Neural cell (in vitro differentiated cells): Measurements from ENCODE around the gene KIAA1549. TPM values are rescaled to one million over a fixed set of nuclear protein-coding genes. Genes with fewer than 3 reads are reported as not detected.

Experiments used
- H2AFZ ChIP-seq: fragments of 200-600, 300-800 bp; sonication (generic), shearing (Covaris generic); 2 replicates; pipeline ENCODE4 v1.6.0; 2014; ENCODE audit warnings: low read depth, mild to moderate bottlenecking, antibody characterized with exemption, low read length, moderate library complexity
- H3F3A ChIP-seq: fragments of 200-600 bp; shearing (Covaris generic); 2 replicates; pipeline ENCODE4 v1.6.1; 2016; ENCODE audit warnings: mild to moderate bottlenecking, moderate library complexity, mixed read lengths, antibody characterized with exemption, low read length; ENCODE audit not compliant: insufficient read depth, poor library complexity, severe bottlenecking
- H3K27ac ChIP-seq: fragments of 200-600, 300-800 bp; sonication (generic), shearing (Covaris generic); 2 replicates; pipeline ENCODE4 v1.5.1; 2014; ENCODE audit warnings: mild to moderate bottlenecking, low read length, moderate library complexity
- H3K27me3 ChIP-seq: fragments of 300-800, 200-600 bp; sonication (generic), shearing (Covaris generic); 2 replicates; pipeline ENCODE4 v1.6.0; 2014; ENCODE audit warnings: mild to moderate bottlenecking, low read depth, low read length, moderate library complexity; ENCODE audit not compliant: insufficient read depth
- H3K36me3 ChIP-seq: fragments of 300-800, 200-600 bp; sonication (generic), shearing (Covaris generic); 2 replicates; pipeline ENCODE4 v1.5.1; 2014; ENCODE audit warnings: mild to moderate bottlenecking, antibody characterized with exemption, low read length, moderate library complexity; ENCODE audit not compliant: insufficient read depth
- H3K4me2 ChIP-seq: fragments of 300-800, 200-600 bp; sonication (generic), shearing (Covaris generic); 2 replicates; pipeline ENCODE4 v1.6.0; 2014; ENCODE audit warnings: mild to moderate bottlenecking, low read length
- H3K4me3 ChIP-seq: fragments of 300-800, 200-600 bp; sonication (generic), shearing (Covaris generic); 2 replicates; pipeline ENCODE4 v1.5.1; 2014; ENCODE audit warnings: mild to moderate bottlenecking, low read length, moderate library complexity
- H3K79me2 ChIP-seq: fragments of 200-600 bp; shearing (Covaris generic); replicated peaks from 2 replicates; pipeline ENCODE4 v1.6.0; 2014; ENCODE audit warnings: mild to moderate bottlenecking, low read length, moderate library complexity; ENCODE audit not compliant: insufficient read depth
- H3K9ac ChIP-seq: fragments of 300-800, 200-600 bp; sonication (generic), shearing (Covaris generic); 2 replicates; pipeline ENCODE4 v1.6.1; 2016; ENCODE audit warnings: mild to moderate bottlenecking, low read length, mixed read lengths
- H3K9me2 ChIP-seq: fragments of 200-600 bp; shearing (Covaris generic); 2 replicates; pipeline ENCODE4 v1.6.1; 2016; ENCODE audit warnings: mild to moderate bottlenecking, low read length, mixed read lengths; ENCODE audit not compliant: insufficient read depth
- H3K9me3 ChIP-seq: fragments of 200-600, 300-800 bp; sonication (generic), shearing (Covaris generic); 2 replicates; pipeline ENCODE4 v1.6.1; 2016; ENCODE audit warnings: mild to moderate bottlenecking, mixed run types, low read length, moderate library complexity, mixed read lengths
- H4K20me1 ChIP-seq: fragments of 200-600 bp; shearing (Covaris generic); 2 replicates; pipeline ENCODE4 v1.6.1; 2016; ENCODE audit warnings: mild to moderate bottlenecking, mixed run types; ENCODE audit not compliant: insufficient read depth
- EP300 ChIP-seq: fragments of 450-650 bp; conservative IDR thresholded peaks from 2 replicates; pipeline ENCODE4 v1.6.1; 2014; ENCODE audit warnings: antibody characterized with exemption, mild to moderate bottlenecking, moderate library complexity; ENCODE audit not compliant: poor library complexity, severe bottlenecking
- EZH2 ChIP-seq: fragments of 200-600, 300-800 bp; shearing (Covaris generic), sonication (generic); IDR thresholded peaks from 2 replicates; pipeline ENCODE4 v1.6.1; 2014; ENCODE audit warnings: antibody characterized with exemption, low read length, borderline replicate concordance, mild to moderate bottlenecking; ENCODE audit not compliant: insufficient read depth, poor library complexity, severe bottlenecking
- MXI1 ChIP-seq: fragments of 450-650 bp; conservative IDR thresholded peaks from 2 replicates; pipeline ENCODE4 v1.6.1; 2014; ENCODE audit warnings: antibody characterized with exemption, mild to moderate bottlenecking; ENCODE audit not compliant: poor library complexity, severe bottlenecking
- POLR2AphosphoS5 ChIP-seq: IDR thresholded peaks from 2 replicates; pipeline ENCODE4 v1.6.1; 2012
- RAD21 ChIP-seq: fragments of 450-650 bp; conservative IDR thresholded peaks from 2 replicates; pipeline ENCODE4 v1.6.1; 2014; ENCODE audit warnings: antibody characterized with exemption, mild to moderate bottlenecking, moderate library complexity
- REST ChIP-seq: IDR thresholded peaks from 2 replicates; pipeline ENCODE4 v1.6.1; 2012; ENCODE audit warnings: borderline replicate concordance
- SMC3 ChIP-seq: fragments of 450-650 bp; conservative IDR thresholded peaks from 2 replicates; pipeline ENCODE4 v1.6.1; 2014; ENCODE audit warnings: antibody characterized with exemption, mild to moderate bottlenecking, moderate library complexity; ENCODE audit not compliant: poor library complexity
- TAF1 ChIP-seq: IDR thresholded peaks from 2 replicates; pipeline ENCODE4 v1.6.1; 2012; ENCODE audit warnings: low read depth
- polyA plus RNA-seq: library from polyadenylated mRNA; depleted of rRNA; stranded (reverse); fragments of >200 nt; gene quantifications from 2 replicates; pipeline ENCODE4 v1.2.3, GENCODE V29; 2014
- TF ChIP-seq, protein P1 (sequence below): fragments of 450-650 bp; IDR thresholded peaks from 2 replicates; pipeline ENCODE4 v1.5.1; 2014; ENCODE audit warnings: antibody characterized with exemption, mild to moderate bottlenecking, moderate library complexity; ENCODE audit not compliant: poor library complexity, severe bottlenecking

KIAA1549 gene
- polyA plus RNA-seq, 1 donor from 2014 or later, result 14.1 TPM

DNA sequence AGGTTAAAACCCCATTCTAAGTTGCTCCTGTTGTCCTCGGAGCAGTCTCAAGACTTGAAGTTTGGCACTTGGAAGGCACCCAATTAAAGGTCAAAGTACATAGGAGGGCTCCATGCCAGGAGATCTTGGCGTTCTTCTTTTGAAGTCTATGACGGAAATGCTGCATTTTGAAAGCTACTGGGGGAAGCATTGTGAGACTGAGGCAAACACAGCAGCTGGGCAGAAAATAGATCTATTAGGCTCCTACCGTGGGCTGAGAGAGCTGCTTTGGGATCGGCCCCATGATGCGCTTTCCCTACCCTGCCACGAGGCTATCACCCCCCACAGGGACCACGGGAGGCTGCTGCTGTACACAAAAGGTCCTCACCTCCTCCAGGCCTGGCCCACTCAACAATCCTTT is 20.0 kb downstream of the KIAA1549 start:
- Histone ChIP-seq H3K4me3 (no peak overlapping the region), H3K27me3 (no peaks in the 10 kb centered on the region), H3F3A (no peaks in the 10 kb centered on the region), H3K4me2 (no peak overlapping the region), H3K79me2 (peaks cover 71% of the 10 kb centered on the region), H3K9me2 (no peaks in the 10 kb centered on the region), H3K9ac (no peak overlapping the region), H2AFZ (no peak overlapping the region), H4K20me1 (no peaks in the 10 kb centered on the region), H3K36me3 (no peaks in the 10 kb centered on the region), H3K27ac (no peak overlapping the region), H3K9me3 (no peaks in the 10 kb centered on the region)
- TF ChIP-seq EZH2, result no peak
- TF ChIP-seq EP300, result no peak
- TF ChIP-seq RAD21, result no peak
- no peak for TF ChIP-seq REST
- TF ChIP-seq MXI1, result no peak
- no peak for TF ChIP-seq POLR2AphosphoS5
- TF ChIP-seq SMC3, result no peak
- TF ChIP-seq TAF1, result no peak
- TF ChIP-seq, protein P1, sequence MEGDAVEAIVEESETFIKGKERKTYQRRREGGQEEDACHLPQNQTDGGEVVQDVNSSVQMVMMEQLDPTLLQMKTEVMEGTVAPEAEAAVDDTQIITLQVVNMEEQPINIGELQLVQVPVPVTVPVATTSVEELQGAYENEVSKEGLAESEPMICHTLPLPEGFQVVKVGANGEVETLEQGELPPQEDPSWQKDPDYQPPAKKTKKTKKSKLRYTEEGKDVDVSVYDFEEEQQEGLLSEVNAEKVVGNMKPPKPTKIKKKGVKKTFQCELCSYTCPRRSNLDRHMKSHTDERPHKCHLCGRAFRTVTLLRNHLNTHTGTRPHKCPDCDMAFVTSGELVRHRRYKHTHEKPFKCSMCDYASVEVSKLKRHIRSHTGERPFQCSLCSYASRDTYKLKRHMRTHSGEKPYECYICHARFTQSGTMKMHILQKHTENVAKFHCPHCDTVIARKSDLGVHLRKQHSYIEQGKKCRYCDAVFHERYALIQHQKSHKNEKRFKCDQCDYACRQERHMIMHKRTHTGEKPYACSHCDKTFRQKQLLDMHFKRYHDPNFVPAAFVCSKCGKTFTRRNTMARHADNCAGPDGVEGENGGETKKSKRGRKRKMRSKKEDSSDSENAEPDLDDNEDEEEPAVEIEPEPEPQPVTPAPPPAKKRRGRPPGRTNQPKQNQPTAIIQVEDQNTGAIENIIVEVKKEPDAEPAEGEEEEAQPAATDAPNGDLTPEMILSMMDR, result no peak

- Histone ChIP-seq H3K9ac (no peak overlapping the region), H4K20me1 (no peaks in the 10 kb centered on the region), H3K9me2 (no peaks in the 10 kb centered on the region), H3K4me3 (no peak overlapping the region), H2AFZ (no peak overlapping the region), H3K36me3 (no peaks in the 10 kb centered on the region), H3K4me2 (no peak overlapping the region), H3K27me3 (no peaks in the 10 kb centered on the region), H3K9me3 (no peaks in the 10 kb centered on the region), H3K27ac (no peak overlapping the region), H3F3A (no peaks in the 10 kb centered on the region), H3K79me2 (peaks cover 68% of the 10 kb centered on the region)
- TF ChIP-seq MXI1 (no peak), EZH2 (no peak), REST (no peak), RAD21 (no peak), TAF1 (no peak)
Measured at GRCh38 chr7:138958391-138958956, 22.7 kb downstream of the KIAA1549 start.
